ENCODE measurements around the gene UBASH3A.

Gene UBASH3A

DNA sequence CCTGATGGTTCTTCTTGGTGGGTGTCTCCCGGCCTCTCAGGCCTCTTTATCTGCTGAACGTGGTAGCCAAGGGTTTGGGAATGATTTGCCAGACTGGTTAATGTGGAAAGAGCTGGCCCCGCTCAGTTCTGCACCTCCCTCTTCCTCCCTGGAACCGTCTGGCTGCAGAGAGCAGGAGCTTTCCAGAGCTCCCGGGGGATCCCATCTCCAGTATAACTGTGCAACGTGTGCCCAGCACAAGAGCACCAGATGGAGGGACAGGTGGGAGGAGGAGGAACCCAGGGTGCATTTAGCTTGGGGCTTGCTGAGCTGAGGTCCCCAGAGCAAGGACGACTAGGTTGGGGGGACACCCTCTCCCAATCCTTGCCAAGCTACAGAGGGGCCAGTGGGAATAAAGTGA is 42.4 kb upstream of the UBASH3A start:
- Histone ChIP-seq H4K20me1 (ENCODE audit: insufficient read depth, low read length) (no peaks in the 10 kb centered on the region), H3K27ac (ENCODE audit: low read length) (no peak overlapping the region), H3K4me2 (ENCODE audit: insufficient read depth, low read length) (no peak overlapping the region), H3K4me1 (ENCODE audit: insufficient read depth, low read length) (no peaks in the 10 kb centered on the region), H2AFZ (ENCODE audit: low read depth, low read length) (no peak overlapping the region), H3K27me3 (ENCODE audit: insufficient read depth, low read length, poor library complexity) (no peaks in the 10 kb centered on the region), H3K9me3 (ENCODE audit: insufficient read depth, low read length, severe bottlenecking) (no peaks in the 10 kb centered on the region), H3K4me3 (ENCODE audit: low read depth in 1 of 2, low read length in 2 of 2) (no peak overlapping the region), H3K79me2 (ENCODE audit: insufficient read depth, low read length) (no peaks in the 10 kb centered on the region), H3K9ac (ENCODE audit: low read depth, low read length) (no peak overlapping the region), H3K36me3 (ENCODE audit: insufficient read depth, low read length) (no peaks in the 10 kb centered on the region)
- TF ChIP-seq, protein P1, sequence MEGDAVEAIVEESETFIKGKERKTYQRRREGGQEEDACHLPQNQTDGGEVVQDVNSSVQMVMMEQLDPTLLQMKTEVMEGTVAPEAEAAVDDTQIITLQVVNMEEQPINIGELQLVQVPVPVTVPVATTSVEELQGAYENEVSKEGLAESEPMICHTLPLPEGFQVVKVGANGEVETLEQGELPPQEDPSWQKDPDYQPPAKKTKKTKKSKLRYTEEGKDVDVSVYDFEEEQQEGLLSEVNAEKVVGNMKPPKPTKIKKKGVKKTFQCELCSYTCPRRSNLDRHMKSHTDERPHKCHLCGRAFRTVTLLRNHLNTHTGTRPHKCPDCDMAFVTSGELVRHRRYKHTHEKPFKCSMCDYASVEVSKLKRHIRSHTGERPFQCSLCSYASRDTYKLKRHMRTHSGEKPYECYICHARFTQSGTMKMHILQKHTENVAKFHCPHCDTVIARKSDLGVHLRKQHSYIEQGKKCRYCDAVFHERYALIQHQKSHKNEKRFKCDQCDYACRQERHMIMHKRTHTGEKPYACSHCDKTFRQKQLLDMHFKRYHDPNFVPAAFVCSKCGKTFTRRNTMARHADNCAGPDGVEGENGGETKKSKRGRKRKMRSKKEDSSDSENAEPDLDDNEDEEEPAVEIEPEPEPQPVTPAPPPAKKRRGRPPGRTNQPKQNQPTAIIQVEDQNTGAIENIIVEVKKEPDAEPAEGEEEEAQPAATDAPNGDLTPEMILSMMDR (IDR thresholded peaks at IDR 0.05; ENCODE audit: borderline replicate concordance, extremely low read depth, low read length, poor library complexity, severe bottlenecking) = no peak
- no peak for TF ChIP-seq EZH2 (IDR thresholded peaks at IDR 0.05; ENCODE audit: borderline replicate concordance, low read depth, low read length, severe bottlenecking)
- DNase-seq (no peak), ATAC-seq (ENCODE audit: insufficient read depth, low read depth) (no peak)

DNA sequence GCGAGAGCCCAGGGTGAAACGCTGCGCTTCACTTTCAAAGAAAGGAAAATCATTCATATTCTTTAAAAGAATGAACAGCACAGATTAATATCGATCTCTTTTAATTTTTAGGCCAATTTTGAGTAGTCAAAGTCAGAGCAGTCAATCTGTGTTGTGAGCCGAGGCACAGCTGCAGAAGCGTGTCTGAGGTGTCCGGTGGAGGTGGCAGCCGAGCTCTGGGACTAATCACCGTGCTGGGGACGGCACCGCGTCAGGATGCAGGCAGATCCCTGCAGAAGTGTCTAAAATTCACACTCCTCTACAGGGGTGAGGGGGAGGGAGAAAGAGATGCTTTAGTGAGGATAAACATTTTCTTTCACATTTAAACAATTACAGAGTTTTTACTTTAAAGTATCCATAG is 41.5 kb upstream of the UBASH3A start:
- Histone ChIP-seq H3K4me3 (ENCODE audit: low read depth in 1 of 2, low read length in 2 of 2) (no peak overlapping the region), H3K79me2 (ENCODE audit: insufficient read depth, low read length) (no peaks in the 10 kb centered on the region), H3K9ac (ENCODE audit: low read depth, low read length) (no peak overlapping the region), H3K36me3 (ENCODE audit: insufficient read depth, low read length) (no peaks in the 10 kb centered on the region), H3K4me1 (ENCODE audit: insufficient read depth, low read length) (no peaks in the 10 kb centered on the region), H2AFZ (ENCODE audit: low read depth, low read length) (no peak overlapping the region), H3K4me2 (ENCODE audit: insufficient read depth, low read length) (no peak overlapping the region), H3K27me3 (ENCODE audit: insufficient read depth, low read length, poor library complexity) (no peaks in the 10 kb centered on the region), H3K9me3 (ENCODE audit: insufficient read depth, low read length, severe bottlenecking) (no peaks in the 10 kb centered on the region), H3K27ac (ENCODE audit: low read length) (no peak overlapping the region), H4K20me1 (ENCODE audit: insufficient read depth, low read length) (no peaks in the 10 kb centered on the region)
- no peak for DNase-seq
- no peak for ATAC-seq (ENCODE audit: insufficient read depth, low read depth)
- TF ChIP-seq, protein P1 (IDR thresholded peaks at IDR 0.05; ENCODE audit: borderline replicate concordance, extremely low read depth, low read length, poor library complexity, severe bottlenecking) = no peak
- no peak for TF ChIP-seq EZH2 (IDR thresholded peaks at IDR 0.05; ENCODE audit: borderline replicate concordance, low read depth, low read length, severe bottlenecking)

DNA sequence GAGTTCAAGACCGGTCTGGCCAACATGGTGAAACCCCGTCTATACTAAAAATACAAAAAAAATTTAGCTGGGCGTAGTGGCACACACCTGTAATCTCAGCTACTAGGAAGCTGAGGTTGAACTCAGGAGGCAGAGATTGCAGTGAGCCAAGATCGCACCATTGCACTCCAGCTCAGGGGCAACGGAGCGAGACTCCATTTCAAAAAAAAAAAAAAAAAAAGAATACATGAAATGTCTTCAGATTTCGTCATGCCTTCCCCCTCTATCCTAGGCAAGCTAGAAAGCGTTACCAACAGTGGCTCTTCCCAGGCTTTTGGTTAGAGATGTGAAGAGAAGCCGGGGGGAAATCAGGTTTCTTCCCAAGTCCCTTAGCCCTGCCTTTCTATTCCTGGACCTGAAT is 41.0 kb upstream of the UBASH3A start:
- Histone ChIP-seq H3K4me1 (ENCODE audit: insufficient read depth, low read length) (no peaks in the 10 kb centered on the region), H3K9me3 (ENCODE audit: insufficient read depth, low read length, severe bottlenecking) (no peaks in the 10 kb centered on the region), H3K4me2 (ENCODE audit: insufficient read depth, low read length) (no peak overlapping the region), H3K27ac (ENCODE audit: low read length) (no peak overlapping the region), H3K27me3 (ENCODE audit: insufficient read depth, low read length, poor library complexity) (no peaks in the 10 kb centered on the region), H3K4me3 (ENCODE audit: low read depth in 1 of 2, low read length in 2 of 2) (no peak overlapping the region), H2AFZ (ENCODE audit: low read depth, low read length) (no peak overlapping the region), H3K79me2 (ENCODE audit: insufficient read depth, low read length) (no peaks in the 10 kb centered on the region), H3K36me3 (ENCODE audit: insufficient read depth, low read length) (no peaks in the 10 kb centered on the region), H4K20me1 (ENCODE audit: insufficient read depth, low read length) (no peaks in the 10 kb centered on the region), H3K9ac (ENCODE audit: low read depth, low read length) (no peak overlapping the region)
- ATAC-seq (ENCODE audit: insufficient read depth, low read depth) (no peak), DNase-seq (no peak)
- no peak for TF ChIP-seq EZH2 (IDR thresholded peaks at IDR 0.05; ENCODE audit: borderline replicate concordance, low read depth, low read length, severe bottlenecking)
- TF ChIP-seq, protein P1 (IDR thresholded peaks at IDR 0.05; ENCODE audit: borderline replicate concordance, extremely low read depth, low read length, poor library complexity, severe bottlenecking) = no peak

- DNase-seq = no peak
- Histone ChIP-seq H3K4me1 (ENCODE audit: insufficient read depth, low read length) (no peaks in the 10 kb centered on the region), H3K9me3 (ENCODE audit: insufficient read depth, low read length, severe bottlenecking) (no peaks in the 10 kb centered on the region), H3K4me3 (ENCODE audit: low read depth in 1 of 2, low read length in 2 of 2) (no peak overlapping the region), H3K79me2 (ENCODE audit: insufficient read depth, low read length) (no peaks in the 10 kb centered on the region), H2AFZ (ENCODE audit: low read depth, low read length) (no peak overlapping the region), H3K9ac (ENCODE audit: low read depth, low read length) (no peak overlapping the region), H3K27ac (ENCODE audit: low read length) (no peak overlapping the region), H3K36me3 (ENCODE audit: insufficient read depth, low read length) (no peaks in the 10 kb centered on the region), H3K27me3 (ENCODE audit: insufficient read depth, low read length, poor library complexity) (no peaks in the 10 kb centered on the region), H4K20me1 (ENCODE audit: insufficient read depth, low read length) (no peaks in the 10 kb centered on the region), H3K4me2 (ENCODE audit: insufficient read depth, low read length) (no peak overlapping the region)
- ATAC-seq (ENCODE audit: insufficient read depth, low read depth) = no peak
- no peak for TF ChIP-seq EZH2 (IDR thresholded peaks at IDR 0.05; ENCODE audit: borderline replicate concordance, low read depth, low read length, severe bottlenecking)
- TF ChIP-seq, protein P1 (IDR thresholded peaks at IDR 0.05; ENCODE audit: borderline replicate concordance, extremely low read depth, low read length, poor library complexity, severe bottlenecking) = no peak
Measured at GRCh38 chr21:42363312-42363711, 40.4 kb upstream of the UBASH3A start.
